GM21717 (cell line): Measurements from ENCODE around the gene NKX6-1.

Experiments
- ATAC-seq: cut with Tn5 transposase; IDR thresholded peaks from one replicate; pipeline ENCODE4 v1.9.1; 2021; ENCODE audit warnings: mild to moderate bottlenecking, moderate library complexity; ENCODE audit not compliant: unreplicated experiment

NKX6-1 gene

GRCh38 chr4:84481077-84481859 is 17.8 kb downstream of the NKX6-1 start:
- ATAC-seq = no peak

GRCh38 chr4:84480082-84480481 is 19.0 kb downstream of the NKX6-1 start:
- ATAC-seq = no peak

- no peak for ATAC-seq
Measured at GRCh38 chr4:84479663-84480062, 19.4 kb downstream of the NKX6-1 start.

GRCh38 chr4:84477738-84478137 is 21.4 kb downstream of the NKX6-1 start:
- no peak for ATAC-seq

GRCh38 chr4:84474107-84474506 is 25.0 kb downstream of the NKX6-1 start:
- ATAC-seq = no peak

GRCh38 chr4:84472154-84472553 is 26.9 kb downstream of the NKX6-1 start:
- no peak for ATAC-seq

- no peak for ATAC-seq
Measured at GRCh38 chr4:84470204-84470785, 28.8 kb downstream of the NKX6-1 start.

- ATAC-seq = no peak
Measured at GRCh38 chr4:84467601-84468000, 31.5 kb downstream of the NKX6-1 start.

- ATAC-seq = no peak
Measured at GRCh38 chr4:84459783-84460182, 39.3 kb downstream of the NKX6-1 start.

GRCh38 chr4:84456157-84456556 is 42.9 kb downstream of the NKX6-1 start:
- ATAC-seq = no peak

- no peak for ATAC-seq
Measured at GRCh38 chr4:84455697-84456096, 43.4 kb downstream of the NKX6-1 start.

- no peak for ATAC-seq
Measured at GRCh38 chr4:84451546-84451945, 47.5 kb downstream of the NKX6-1 start.

GRCh38 chr4:84443523-84443922 is 55.6 kb downstream of the NKX6-1 start:
- ATAC-seq = no peak

- ATAC-seq = no peak
Measured at GRCh38 chr4:84442778-84443177, 56.3 kb downstream of the NKX6-1 start.
